ENCODE measurements around the gene GPR150. TPM values are rescaled to one million over a fixed set of nuclear protein-coding genes. Genes with fewer than 3 reads are reported as not detected.
A peak's percentile ranks its signal among the peaks of the same experiment; 100 is the strongest.

Gene GPR150
- total and polyA plus RNA-seq, 9 of the 15 experiments (the other 6 are each of a cell fraction or from before 2014, with no cell fraction given), result not detected

DNA sequence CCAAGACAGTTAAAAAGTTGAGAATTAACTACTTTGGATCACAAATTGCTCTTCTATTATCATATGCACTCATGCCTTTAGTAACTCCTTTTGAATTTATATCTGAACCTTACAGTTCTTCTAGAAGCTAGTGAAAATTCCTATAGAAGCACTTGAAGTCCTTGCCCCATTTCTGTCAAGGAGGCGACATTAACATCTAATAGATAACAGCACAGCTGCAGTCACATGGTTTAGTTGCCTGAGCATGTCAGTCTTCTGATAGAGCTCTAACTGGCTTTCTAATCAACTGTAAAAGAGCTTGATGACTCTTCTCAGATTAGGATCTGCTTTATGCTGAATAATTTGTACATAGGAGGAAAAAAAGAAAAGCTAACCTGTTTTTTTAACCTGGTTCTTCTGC, 35.7 kb downstream of the GPR150 start (continued):
- TF ChIP-seq ZNF696 (CRISPR knock-in tag; conservative IDR thresholded peaks at IDR 0.05), result no peak

DNA sequence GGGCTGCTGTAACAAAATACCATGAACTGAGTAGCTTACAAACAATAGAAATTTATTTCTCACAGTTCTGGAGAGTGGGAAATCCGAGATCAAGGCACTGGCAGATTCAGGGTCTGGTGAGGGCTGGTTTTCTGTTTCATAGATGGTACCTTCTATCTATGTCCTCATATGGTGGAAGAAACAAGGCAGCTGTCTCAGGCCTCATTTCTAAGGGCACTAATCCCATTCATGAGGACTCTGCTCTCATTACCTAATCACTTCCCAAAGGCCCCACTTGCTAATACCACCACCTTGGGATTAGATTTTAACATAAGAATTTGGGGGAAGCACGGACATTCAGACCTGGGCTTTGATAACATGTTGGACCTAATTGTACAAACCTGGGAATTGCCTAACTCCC, 40.2 kb downstream of the GPR150 start:
- 0 out of 3 replicates have a peak, but pooled peaks cover 2% of the 10 kb centered on the region for H3K79me2 ChIP-seq (ENCODE audit: control insufficient read depth, insufficient read depth, low read length)
- intact Hi-C loops (cut with micrococcal nuclease), result no loop called here
- H3K9ac ChIP-seq (ENCODE audit: insufficient read depth in 1 of 2, low read depth in 2 of 2, low read length in 2 of 2), result no peak overlapping the region
- in situ Hi-C loops (cut with MboI), result no loop called here
- peak; percentile 39 for ATAC-seq
- H3K4me1 ChIP-seq (replicated peaks in 1 of 2; ENCODE audit: control insufficient read depth in 2 of 2, insufficient read depth in 2 of 2, low read length in 2 of 2), result peaks cover 0 to 4% of the 10 kb centered on the region in 2 experiments; a peak in 2 of 5 replicates
- H3K27ac ChIP-seq (ENCODE audit: extremely low read depth, low read depth, low read length), result no peak overlapping the region
- WGBS (ENCODE audit: insufficient coverage, low coverage, missing lambda C conversion rate), result 78% methylated on average over 2 of the region's 2 CpGs
- DNase-seq (ENCODE audit: extremely low read depth in 1 of 4, low spot score in 3 of 4), result no peak
- H3K9me1 ChIP-seq (ENCODE audit: control insufficient read depth, insufficient read depth, low read length), result no peaks in the 10 kb centered on the region
- H3K27me3 ChIP-seq (ENCODE audit: control insufficient read depth in 2 of 2, insufficient read depth in 2 of 2, low read length in 2 of 2), result no peaks in the 10 kb centered on the region
- H2AFZ ChIP-seq (ENCODE audit: low read depth, low read length), result no peak overlapping the region
- no peaks in the 10 kb centered on the region for H4K20me1 ChIP-seq (replicated peaks; ENCODE audit: control insufficient read depth, insufficient read depth, low read length)
- H3K9me3 ChIP-seq (replicated peaks; ENCODE audit: control insufficient read depth, insufficient read depth, low read depth, low read length), result no peaks in the 10 kb centered on the region
- no peak overlapping the region for H3K4me3 ChIP-seq
- H3K4me2 ChIP-seq (ENCODE audit: insufficient read depth, low read length), result no peak overlapping the region
- peaks cover 50% of the 10 kb centered on the region for H3K36me3 ChIP-seq (ENCODE audit: control insufficient read depth, insufficient read depth, low read length)
- POLR2A ChIA-PET, result interaction anchor here (0.9 to 3.2 kb wide), 4 partner anchors 11 to 71 kb away, joined by 3 to 13 read pairs (median 5); partner anchors contain the start of gene RHOBTB3
- FAIRE-seq, result no peak
- CTCF ChIA-PET (ENCODE audit: low intra/inter-chr PET ratio), result no interaction called here
- no TSS peak for BruUV-seq (replicated peaks)
- 0 out of 2 replicates have a peak, but pooled peaks have one; percentile 4 for TF ChIP-seq CHCHD3 (CRISPR knock-in tag; IDR thresholded peaks at IDR 0.05)
- TF ChIP-seq RB1 (IDR thresholded peaks at IDR 0.05; ENCODE audit: low read depth), result no peak
- TF ChIP-seq, protein P1, sequence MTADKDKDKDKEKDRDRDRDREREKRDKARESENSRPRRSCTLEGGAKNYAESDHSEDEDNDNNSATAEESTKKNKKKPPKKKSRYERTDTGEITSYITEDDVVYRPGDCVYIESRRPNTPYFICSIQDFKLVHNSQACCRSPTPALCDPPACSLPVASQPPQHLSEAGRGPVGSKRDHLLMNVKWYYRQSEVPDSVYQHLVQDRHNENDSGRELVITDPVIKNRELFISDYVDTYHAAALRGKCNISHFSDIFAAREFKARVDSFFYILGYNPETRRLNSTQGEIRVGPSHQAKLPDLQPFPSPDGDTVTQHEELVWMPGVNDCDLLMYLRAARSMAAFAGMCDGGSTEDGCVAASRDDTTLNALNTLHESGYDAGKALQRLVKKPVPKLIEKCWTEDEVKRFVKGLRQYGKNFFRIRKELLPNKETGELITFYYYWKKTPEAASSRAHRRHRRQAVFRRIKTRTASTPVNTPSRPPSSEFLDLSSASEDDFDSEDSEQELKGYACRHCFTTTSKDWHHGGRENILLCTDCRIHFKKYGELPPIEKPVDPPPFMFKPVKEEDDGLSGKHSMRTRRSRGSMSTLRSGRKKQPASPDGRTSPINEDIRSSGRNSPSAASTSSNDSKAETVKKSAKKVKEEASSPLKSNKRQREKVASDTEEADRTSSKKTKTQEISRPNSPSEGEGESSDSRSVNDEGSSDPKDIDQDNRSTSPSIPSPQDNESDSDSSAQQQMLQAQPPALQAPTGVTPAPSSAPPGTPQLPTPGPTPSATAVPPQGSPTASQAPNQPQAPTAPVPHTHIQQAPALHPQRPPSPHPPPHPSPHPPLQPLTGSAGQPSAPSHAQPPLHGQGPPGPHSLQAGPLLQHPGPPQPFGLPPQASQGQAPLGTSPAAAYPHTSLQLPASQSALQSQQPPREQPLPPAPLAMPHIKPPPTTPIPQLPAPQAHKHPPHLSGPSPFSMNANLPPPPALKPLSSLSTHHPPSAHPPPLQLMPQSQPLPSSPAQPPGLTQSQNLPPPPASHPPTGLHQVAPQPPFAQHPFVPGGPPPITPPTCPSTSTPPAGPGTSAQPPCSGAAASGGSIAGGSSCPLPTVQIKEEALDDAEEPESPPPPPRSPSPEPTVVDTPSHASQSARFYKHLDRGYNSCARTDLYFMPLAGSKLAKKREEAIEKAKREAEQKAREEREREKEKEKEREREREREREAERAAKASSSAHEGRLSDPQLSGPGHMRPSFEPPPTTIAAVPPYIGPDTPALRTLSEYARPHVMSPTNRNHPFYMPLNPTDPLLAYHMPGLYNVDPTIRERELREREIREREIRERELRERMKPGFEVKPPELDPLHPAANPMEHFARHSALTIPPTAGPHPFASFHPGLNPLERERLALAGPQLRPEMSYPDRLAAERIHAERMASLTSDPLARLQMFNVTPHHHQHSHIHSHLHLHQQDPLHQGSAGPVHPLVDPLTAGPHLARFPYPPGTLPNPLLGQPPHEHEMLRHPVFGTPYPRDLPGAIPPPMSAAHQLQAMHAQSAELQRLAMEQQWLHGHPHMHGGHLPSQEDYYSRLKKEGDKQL (CRISPR knock-in tag; IDR thresholded peaks at IDR 0.05; ENCODE audit: borderline replicate concordance), result no peak
- TF ChIP-seq RREB1 (CRISPR knock-in tag; IDR thresholded peaks at IDR 0.05), result no peak
- TF ChIP-seq MYC (IDR thresholded peaks at IDR 0.05; ENCODE audit: low read depth, low read length), result no peak
- TF ChIP-seq MYC (CRISPR knock-in tag; IDR thresholded peaks at IDR 0.05; ENCODE audit: borderline replicate concordance, low read depth), result no peak
